SK-N-MC (cell line): ENCODE data around the gene WIF1.

Source experiments
- EZH2 ChIP-seq: fragments of 200-600 bp; sonication (generic); IDR thresholded peaks from one replicate; pipeline ENCODE4 v1.6.1; 2017; ENCODE audit warnings: antibody characterized with exemption
- POLR2AphosphoS5 ChIP-seq: IDR thresholded peaks from 2 replicates; pipeline ENCODE4 v1.6.1; 2012; ENCODE audit warnings: mild to moderate bottlenecking, low read depth, low read length, borderline replicate concordance

DNA sequence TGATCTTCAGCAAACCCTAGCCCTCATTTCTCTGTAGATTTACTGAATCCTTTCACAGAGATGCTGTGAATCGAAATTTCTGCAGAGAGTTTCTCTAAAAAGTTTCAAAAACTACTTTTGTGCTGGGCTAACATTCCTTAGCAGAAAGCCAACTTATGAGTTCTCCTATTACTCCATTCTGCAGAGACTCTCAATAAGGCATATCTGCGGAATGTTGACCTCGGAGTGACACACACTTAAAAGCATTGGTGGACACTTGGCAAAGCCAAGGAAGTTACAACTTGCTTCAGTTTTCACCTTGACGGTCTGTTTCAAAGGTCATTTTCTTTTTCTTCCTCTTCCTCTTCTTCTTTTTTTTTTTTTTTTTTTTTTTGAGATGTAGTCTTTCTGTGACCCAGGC lies 75.8 kb downstream of the WIF1 start:
- TF ChIP-seq POLR2AphosphoS5 (no peak), EZH2 (no peak)
